GM21423 (cell line): ENCODE measurements around the gene GABRA1.

ENCODE experiments used
- ATAC-seq: cut with Tn5 transposase; IDR thresholded peaks from one replicate; pipeline ENCODE4 v1.9.1; 2021; ENCODE audit warnings: mild to moderate bottlenecking, moderate library complexity; ENCODE audit not compliant: unreplicated experiment

The GABRA1 gene

GRCh38 chr5:161847941-161848391 is at the start of gene GABRA1:
GABRA1 (plus strand) TSS chr5:161848120; CDS start chr5:161850811, 2,691 bp downstream.
- ATAC-seq, result no peak

- no peak for ATAC-seq
These were observed 48.6 kb upstream of the GABRA1 start for GRCh38 chr5:161799316-161799715.

- ATAC-seq, result no peak
These were observed 43.7 kb upstream of the GABRA1 start for GRCh38 chr5:161804263-161804662.

- no peak for ATAC-seq
These were observed 1.2 kb upstream of the GABRA1 start for GRCh38 chr5:161846746-161847145.

GRCh38 chr5:161847447-161847846 is 473 bp upstream of the GABRA1 start:
- no peak for ATAC-seq

GRCh38 chr5:161850491-161850890 is 2.6 kb downstream of the GABRA1 start:
- no peak for ATAC-seq

- ATAC-seq, result no peak
These were observed 3.9 kb downstream of the GABRA1 start for GRCh38 chr5:161851691-161852299.

- no peak for ATAC-seq
These were observed 9.4 kb downstream of the GABRA1 start for GRCh38 chr5:161857358-161857757.

GRCh38 chr5:161863259-161863658 is 15.3 kb downstream of the GABRA1 start:
- no peak for ATAC-seq

GRCh38 chr5:161863811-161864210 is 15.9 kb downstream of the GABRA1 start:
- ATAC-seq, result no peak

- no peak for ATAC-seq
These were observed 17.6 kb downstream of the GABRA1 start for GRCh38 chr5:161865510-161865909.

GRCh38 chr5:161889971-161890370 is 42.1 kb downstream of the GABRA1 start:
- no peak for ATAC-seq

GRCh38 chr5:161895514-161895913 is 47.6 kb downstream of the GABRA1 start:
- no peak for ATAC-seq

GRCh38 chr5:161897033-161897432 is 49.1 kb downstream of the GABRA1 start:
- no peak for ATAC-seq

- ATAC-seq, result no peak
These were observed 51.7 kb downstream of the GABRA1 start for GRCh38 chr5:161899590-161899989.

- no peak for ATAC-seq
These were observed 53.1 kb downstream of the GABRA1 start for GRCh38 chr5:161900981-161901380.

GRCh38 chr5:161921781-161922180 is 73.9 kb downstream of the GABRA1 start:
- ATAC-seq, result no peak

GRCh38 chr5:161924270-161924669 is 76.3 kb downstream of the GABRA1 start:
- ATAC-seq, result no peak

GRCh38 chr5:161925960-161926359 is 78.0 kb downstream of the GABRA1 start:
- no peak for ATAC-seq

- no peak for ATAC-seq
These were observed 86.6 kb downstream of the GABRA1 start for GRCh38 chr5:161934486-161934885.

- no peak for ATAC-seq
These were observed 97.1 kb downstream of the GABRA1 start for GRCh38 chr5:161944974-161945373.

GRCh38 chr5:161946911-161947310 is 99.0 kb downstream of the GABRA1 start:
- no peak for ATAC-seq
